ENCODE data around the gene TADA2A.
"Not testable (repeated sequence)": the region's sequence is repeated elsewhere in the genome, so short reads cannot be mapped to it uniquely, and the experiment has no call there.

The TADA2A gene

GRCh38 chr17:37432671-37433070 lies 26.0 kb downstream of the TADA2A start:
- H3K27me3 ChIP-seq (ENCODE audit: control insufficient read depth, insufficient read depth, low read length): no peaks in the 10 kb centered on the region
- H3K4me3 ChIP-seq (ENCODE audit: low read depth, low read length): no peak overlapping the region
- H3K9ac ChIP-seq (ENCODE audit: low read depth, low read length): no peak overlapping the region
- no peak overlapping the region for H3K27ac ChIP-seq (ENCODE audit: low read depth, low read length)
- no peaks in the 10 kb centered on the region for H3K9me3 ChIP-seq (ENCODE audit: control insufficient read depth, insufficient read depth, low read length)
- H3K4me1 ChIP-seq (ENCODE audit: control insufficient read depth, insufficient read depth, low read length): no peaks in the 10 kb centered on the region
- H3K36me3 ChIP-seq (ENCODE audit: control insufficient read depth, insufficient read depth, low read length): peaks cover 33% of the 10 kb centered on the region

GRCh38 chr17:37438141-37438540 lies 31.5 kb downstream of the TADA2A start:
- H3K9me3 ChIP-seq (ENCODE audit: control insufficient read depth, insufficient read depth, low read length): no peaks in the 10 kb centered on the region
- no peak overlapping the region for H3K9ac ChIP-seq (ENCODE audit: low read depth, low read length)
- H3K27ac ChIP-seq (ENCODE audit: low read depth, low read length): no peak overlapping the region
- no peak overlapping the region for H3K4me3 ChIP-seq (ENCODE audit: low read depth, low read length)
- H3K36me3 ChIP-seq (ENCODE audit: control insufficient read depth, insufficient read depth, low read length): peaks cover 51% of the 10 kb centered on the region
- H3K4me1 ChIP-seq (ENCODE audit: control insufficient read depth, insufficient read depth, low read length): no peaks in the 10 kb centered on the region
- H3K27me3 ChIP-seq (ENCODE audit: control insufficient read depth, insufficient read depth, low read length): no peaks in the 10 kb centered on the region

- Histone ChIP-seq H3K36me3 (ENCODE audit: control insufficient read depth, insufficient read depth, low read length) (peaks cover 67% of the 10 kb centered on the region), H3K9ac (ENCODE audit: low read depth, low read length) (no peak overlapping the region), H3K9me3 (ENCODE audit: control insufficient read depth, insufficient read depth, low read length) (no peaks in the 10 kb centered on the region), H3K4me3 (ENCODE audit: low read depth, low read length) (no peak overlapping the region), H3K27me3 (ENCODE audit: control insufficient read depth, insufficient read depth, low read length) (no peaks in the 10 kb centered on the region), H3K4me1 (ENCODE audit: control insufficient read depth, insufficient read depth, low read length) (no peaks in the 10 kb centered on the region), H3K27ac (ENCODE audit: low read depth, low read length) (no peak overlapping the region)
These were observed 33.7 kb downstream of the TADA2A start for GRCh38 chr17:37440424-37440823.

GRCh38 chr17:37441369-37442014 lies 34.8 kb downstream of the TADA2A start:
- not testable (repeated sequence) for H3K27me3 ChIP-seq (ENCODE audit: control insufficient read depth, insufficient read depth, low read length); H3K27ac ChIP-seq (ENCODE audit: low read depth, low read length); H3K4me1 ChIP-seq (ENCODE audit: control insufficient read depth, insufficient read depth, low read length); H3K9me3 ChIP-seq (ENCODE audit: control insufficient read depth, insufficient read depth, low read length); H3K4me3 ChIP-seq (ENCODE audit: low read depth, low read length); H3K9ac ChIP-seq (ENCODE audit: low read depth, low read length)
- peaks cover 75% of the 10 kb centered on the region for H3K36me3 ChIP-seq (ENCODE audit: control insufficient read depth, insufficient read depth, low read length)

GRCh38 chr17:37446027-37446426 lies 39.3 kb downstream of the TADA2A start:
- no peaks in the 10 kb centered on the region for H3K27me3 ChIP-seq (ENCODE audit: control insufficient read depth, insufficient read depth, low read length)
- no peaks in the 10 kb centered on the region for H3K9me3 ChIP-seq (ENCODE audit: control insufficient read depth, insufficient read depth, low read length)
- no peak overlapping the region for H3K4me3 ChIP-seq (ENCODE audit: low read depth, low read length)
- H3K4me1 ChIP-seq (ENCODE audit: control insufficient read depth, insufficient read depth, low read length): 0 out of 2 replicates have a peak, but pooled peaks cover 8% of the 10 kb centered on the region
- H3K9ac ChIP-seq (ENCODE audit: low read depth, low read length): no peak overlapping the region
- peak overlapping the region; percentile 58 for H3K27ac ChIP-seq (ENCODE audit: low read depth, low read length)
- peaks cover 57% of the 10 kb centered on the region for H3K36me3 ChIP-seq (ENCODE audit: control insufficient read depth, insufficient read depth, low read length)

GRCh38 chr17:37447641-37448040 lies 41.0 kb downstream of the TADA2A start:
- H3K4me3 ChIP-seq (ENCODE audit: low read depth, low read length): no peak overlapping the region
- H3K9ac ChIP-seq (ENCODE audit: low read depth, low read length): no peak overlapping the region
- H3K4me1 ChIP-seq (ENCODE audit: control insufficient read depth, insufficient read depth, low read length): 0 out of 2 replicates have a peak, but pooled peaks cover 8% of the 10 kb centered on the region
- peaks cover 46% of the 10 kb centered on the region for H3K36me3 ChIP-seq (ENCODE audit: control insufficient read depth, insufficient read depth, low read length)
- H3K27me3 ChIP-seq (ENCODE audit: control insufficient read depth, insufficient read depth, low read length): no peaks in the 10 kb centered on the region
- no peaks in the 10 kb centered on the region for H3K9me3 ChIP-seq (ENCODE audit: control insufficient read depth, insufficient read depth, low read length)
- H3K27ac ChIP-seq (ENCODE audit: low read depth, low read length): no peak overlapping the region

GRCh38 chr17:37450112-37450511 lies 43.4 kb downstream of the TADA2A start:
- Histone ChIP-seq H3K27me3 (ENCODE audit: control insufficient read depth, insufficient read depth, low read length) (no peaks in the 10 kb centered on the region), H3K36me3 (ENCODE audit: control insufficient read depth, insufficient read depth, low read length) (peaks cover 27% of the 10 kb centered on the region), H3K4me3 (ENCODE audit: low read depth, low read length) (no peak overlapping the region), H3K9me3 (ENCODE audit: control insufficient read depth, insufficient read depth, low read length) (no peaks in the 10 kb centered on the region), H3K27ac (ENCODE audit: low read depth, low read length) (no peak overlapping the region), H3K9ac (ENCODE audit: low read depth, low read length) (no peak overlapping the region), H3K4me1 (ENCODE audit: control insufficient read depth, insufficient read depth, low read length) (peaks cover 13% of the 10 kb centered on the region; the same call in 1 of the 2 replicates)

- H3K27me3 ChIP-seq (ENCODE audit: control insufficient read depth, insufficient read depth, low read length); H3K4me3 ChIP-seq (ENCODE audit: low read depth, low read length); H3K9me3 ChIP-seq (ENCODE audit: control insufficient read depth, insufficient read depth, low read length); H3K27ac ChIP-seq (ENCODE audit: low read depth, low read length); H3K9ac ChIP-seq (ENCODE audit: low read depth, low read length); H3K4me1 ChIP-seq (ENCODE audit: control insufficient read depth, insufficient read depth, low read length): not testable (repeated sequence)
- H3K36me3 ChIP-seq (ENCODE audit: control insufficient read depth, insufficient read depth, low read length): peaks cover 14% of the 10 kb centered on the region
These were observed 51.1 kb downstream of the TADA2A start for GRCh38 chr17:37457801-37458200.

DNA sequence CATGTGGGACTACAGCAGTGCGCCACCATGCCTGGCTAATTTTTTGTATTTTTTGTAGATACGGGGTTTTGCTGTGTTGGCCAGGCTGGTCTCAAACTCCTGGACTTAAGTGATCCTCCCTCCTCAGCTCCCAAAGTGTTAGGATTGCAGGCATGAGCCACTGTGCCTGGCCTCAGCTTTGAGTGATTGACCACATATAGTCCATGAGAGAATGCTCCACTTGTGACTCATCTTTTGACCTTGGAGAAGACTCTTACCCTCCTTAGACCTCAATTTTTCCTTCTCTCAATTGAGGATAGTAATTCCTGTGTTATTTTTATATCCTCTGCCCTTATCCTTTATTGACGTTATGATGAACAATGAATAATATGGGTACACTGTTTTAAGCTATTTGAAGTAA lies 52.1 kb downstream of the TADA2A start:
- Histone ChIP-seq H3K36me3 (ENCODE audit: control insufficient read depth, insufficient read depth, low read length) (peaks cover 20% of the 10 kb centered on the region), H3K4me3 (ENCODE audit: low read depth, low read length) (no peak overlapping the region), H3K9me3 (ENCODE audit: control insufficient read depth, insufficient read depth, low read length) (no peaks in the 10 kb centered on the region), H3K9ac (ENCODE audit: low read depth, low read length) (no peak overlapping the region), H3K27me3 (ENCODE audit: control insufficient read depth, insufficient read depth, low read length) (no peaks in the 10 kb centered on the region), H3K4me1 (ENCODE audit: control insufficient read depth, insufficient read depth, low read length) (peaks cover 8% of the 10 kb centered on the region), H3K27ac (ENCODE audit: low read depth, low read length) (no peak overlapping the region)

GRCh38 chr17:37461668-37462067 lies 55.0 kb downstream of the TADA2A start:
- Histone ChIP-seq H3K36me3 (ENCODE audit: control insufficient read depth, insufficient read depth, low read length) (peaks cover 42% of the 10 kb centered on the region), H3K4me1 (ENCODE audit: control insufficient read depth, insufficient read depth, low read length) (no peaks in the 10 kb centered on the region), H3K27me3 (ENCODE audit: control insufficient read depth, insufficient read depth, low read length) (no peaks in the 10 kb centered on the region), H3K9me3 (ENCODE audit: control insufficient read depth, insufficient read depth, low read length) (no peaks in the 10 kb centered on the region), H3K9ac (ENCODE audit: low read depth, low read length) (no peak overlapping the region), H3K4me3 (ENCODE audit: low read depth, low read length) (no peak overlapping the region), H3K27ac (ENCODE audit: low read depth, low read length) (no peak overlapping the region)

GRCh38 chr17:37462492-37462891 lies 55.8 kb downstream of the TADA2A start:
- Histone ChIP-seq H3K9me3 (ENCODE audit: control insufficient read depth, insufficient read depth, low read length) (no peaks in the 10 kb centered on the region), H3K36me3 (ENCODE audit: control insufficient read depth, insufficient read depth, low read length) (peaks cover 49% of the 10 kb centered on the region), H3K4me1 (ENCODE audit: control insufficient read depth, insufficient read depth, low read length) (no peaks in the 10 kb centered on the region), H3K27me3 (ENCODE audit: control insufficient read depth, insufficient read depth, low read length) (no peaks in the 10 kb centered on the region), H3K4me3 (ENCODE audit: low read depth, low read length) (no peak overlapping the region), H3K27ac (ENCODE audit: low read depth, low read length) (no peak overlapping the region), H3K9ac (ENCODE audit: low read depth, low read length) (no peak overlapping the region)
